NCI-H2107 treated with DMSO at 0.1 percent for 48 hours (cell line): ENCODE measurements around the gene DICER1.
"Not testable (repeated sequence)": the region's sequence is repeated elsewhere in the genome, so short reads cannot be mapped to it uniquely, and the experiment has no call there.

Source experiments
- DNase-seq: peaks from one replicate; lab custom pipeline; 2025; ENCODE audit not compliant: unreplicated experiment; lab: John Stamatoyannopoulos, UW

DICER1 gene

DNA sequence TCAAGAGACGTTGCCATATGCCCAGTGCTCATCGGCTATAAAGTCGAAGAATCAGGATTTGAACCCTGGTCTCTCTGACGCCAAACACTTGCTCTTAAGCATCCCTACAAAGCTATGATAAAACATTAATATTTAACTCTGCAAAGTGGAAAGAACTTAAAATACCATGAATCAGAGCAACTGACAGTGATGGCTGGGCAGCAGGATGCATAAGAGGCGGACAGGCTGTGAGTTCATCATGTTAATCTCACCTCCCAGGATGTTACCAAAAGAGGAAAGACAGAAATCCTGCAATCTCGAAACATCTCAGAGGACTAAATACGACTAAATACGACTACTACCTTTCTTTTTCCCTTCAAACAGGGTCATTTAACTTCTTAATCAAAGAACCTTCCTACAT lies 5.8 kb downstream of the DICER1 start:
- DNase-seq: no peak

- DNase-seq: peak; percentile 55
Measured at GRCh38 chr14:95150910-95151309, 6.4 kb downstream of the DICER1 start.

- no peak for DNase-seq
Measured at GRCh38 chr14:95149441-95149840, 7.9 kb downstream of the DICER1 start.

- no peak for DNase-seq
Measured at GRCh38 chr14:95147597-95147996, 9.7 kb downstream of the DICER1 start.

- no peak for DNase-seq
Measured at GRCh38 chr14:95146079-95146771, 11.1 kb downstream of the DICER1 start.

DNA sequence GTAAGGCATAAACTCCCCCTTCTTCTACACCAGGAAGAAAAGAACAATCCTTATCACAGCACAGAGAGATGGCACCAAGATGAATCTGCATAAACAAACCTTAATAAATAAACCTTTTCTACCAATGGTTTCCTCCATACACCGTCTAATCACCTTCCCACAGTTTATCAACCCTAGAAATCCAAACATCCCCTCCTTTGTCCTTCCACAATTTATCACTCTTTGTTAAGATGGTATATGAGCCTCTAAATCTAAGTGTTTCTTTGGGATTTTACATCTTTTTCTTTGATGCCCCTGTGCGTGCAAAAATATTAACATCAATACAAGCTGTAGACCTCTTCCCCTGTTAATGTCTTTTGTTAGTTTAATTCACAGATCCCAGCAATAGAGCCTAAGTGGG lies 12.5 kb downstream of the DICER1 start:
- no peak for DNase-seq

DNA sequence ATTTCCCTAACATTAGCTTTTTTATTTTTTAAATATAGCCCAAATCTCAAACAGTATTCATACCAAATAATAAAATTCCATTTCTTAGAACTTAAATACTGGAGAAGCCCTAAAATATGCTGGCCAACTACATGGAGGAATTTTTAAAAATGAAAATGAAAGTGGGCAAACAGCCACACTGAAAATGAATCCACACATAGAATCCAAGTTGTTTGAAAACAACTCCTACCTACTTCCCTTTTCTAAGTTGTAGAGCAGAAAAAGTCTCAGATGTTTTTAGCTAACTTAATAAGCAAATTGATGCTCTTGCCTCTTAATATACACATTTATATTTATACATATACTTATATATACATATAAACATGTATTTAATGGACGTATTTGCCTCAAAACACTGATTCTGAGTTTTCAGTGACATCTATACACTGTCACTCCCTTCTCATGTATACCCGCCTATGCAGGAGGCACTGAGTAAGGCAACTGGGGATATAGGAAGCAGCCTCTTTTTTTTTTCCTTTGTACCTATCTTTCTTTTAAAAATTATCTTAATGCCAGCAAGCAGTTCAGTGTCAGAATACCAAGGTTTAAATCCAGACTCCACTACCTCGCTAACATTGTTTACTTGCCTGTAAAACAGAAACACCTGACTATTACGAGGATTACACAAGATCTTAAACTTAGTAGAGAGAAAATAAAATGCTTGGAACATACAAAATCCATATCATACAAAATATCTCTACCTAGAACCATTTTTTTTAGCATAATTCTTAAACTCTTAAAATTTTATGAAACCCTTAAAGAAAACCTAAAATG lies 13.3 kb downstream of the DICER1 start:
- no peak for DNase-seq

- no peak for DNase-seq
Measured at GRCh38 chr14:95142208-95142607, 15.1 kb downstream of the DICER1 start.

- no peak for DNase-seq
Measured at GRCh38 chr14:95141684-95142083, 15.6 kb downstream of the DICER1 start.

DNA sequence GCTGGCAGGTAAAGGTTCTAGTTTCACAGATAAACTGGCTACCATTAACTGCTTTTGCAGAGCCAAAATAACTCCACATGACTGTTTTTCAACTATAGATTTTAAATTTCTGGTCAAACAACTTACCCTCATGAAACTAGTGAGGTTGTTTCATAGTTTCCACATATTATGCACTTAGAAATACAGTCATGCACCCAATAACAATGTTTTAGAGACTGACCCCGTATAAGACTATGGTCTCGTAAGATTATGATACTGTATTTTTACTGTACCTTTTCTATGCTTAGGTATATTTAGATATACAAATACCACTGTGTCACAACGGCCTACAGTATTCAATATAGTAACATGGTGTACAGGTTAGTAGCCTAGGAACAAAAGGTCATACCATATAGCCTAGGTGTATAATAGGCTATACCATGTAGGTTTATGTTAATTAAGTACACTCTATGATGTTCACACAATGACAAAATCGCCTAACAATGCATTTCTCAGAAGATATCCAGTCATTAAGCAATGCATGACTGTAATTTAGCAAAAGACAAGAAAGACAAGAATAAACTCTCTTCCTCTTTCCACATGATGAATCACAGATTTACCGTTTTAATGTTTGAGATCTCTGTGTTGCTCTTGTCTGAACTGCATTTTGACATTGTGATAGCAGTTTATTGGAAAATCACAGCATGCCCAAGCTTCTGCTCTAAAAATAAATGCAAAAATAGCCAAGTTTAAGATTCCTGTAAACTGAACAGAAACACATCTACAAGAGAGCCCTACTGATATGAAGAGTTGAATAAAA lies 17.1 kb downstream of the DICER1 start:
- DNase-seq: no peak

DNA sequence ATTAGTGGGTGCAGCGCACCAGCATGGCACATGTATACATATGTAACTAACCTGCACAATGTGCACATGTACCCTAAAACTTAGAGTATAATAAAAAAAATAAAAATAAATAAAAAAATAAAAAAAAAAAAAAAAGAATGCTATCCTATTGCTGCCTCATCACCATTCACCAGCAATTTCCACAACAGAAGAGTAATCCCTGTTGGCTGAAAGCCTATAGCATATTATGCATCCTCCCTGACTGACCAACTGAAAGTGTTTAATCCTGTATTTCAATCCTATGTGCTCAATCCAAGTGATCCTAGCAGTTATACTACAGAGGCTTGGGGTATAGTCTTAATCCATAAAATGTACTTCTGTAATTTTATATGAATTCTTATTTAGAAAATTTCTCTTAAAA lies 18.5 kb downstream of the DICER1 start:
- no peak for DNase-seq

GRCh38 chr14:95138455-95138854 lies 18.9 kb downstream of the DICER1 start:
- not testable (repeated sequence) for DNase-seq

DNA sequence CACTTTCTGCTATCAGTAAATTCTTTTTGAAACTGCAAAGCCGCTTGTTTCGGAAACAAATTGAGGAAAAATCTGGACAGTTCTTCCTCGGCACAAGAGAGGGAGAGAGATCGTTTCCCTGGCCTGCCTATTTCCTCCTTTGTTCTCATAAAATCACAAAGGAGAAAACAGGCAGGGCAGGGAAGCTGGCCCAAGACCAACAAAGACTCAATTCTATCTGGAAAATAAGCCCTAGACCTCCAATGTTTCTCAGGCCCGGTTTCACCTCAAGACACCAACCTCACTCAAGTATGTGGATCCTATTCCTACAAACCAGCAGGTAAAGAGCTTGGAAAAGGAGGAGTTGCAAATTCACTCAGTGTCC lies 19.5 kb downstream of the DICER1 start:
- no peak for DNase-seq

DNA sequence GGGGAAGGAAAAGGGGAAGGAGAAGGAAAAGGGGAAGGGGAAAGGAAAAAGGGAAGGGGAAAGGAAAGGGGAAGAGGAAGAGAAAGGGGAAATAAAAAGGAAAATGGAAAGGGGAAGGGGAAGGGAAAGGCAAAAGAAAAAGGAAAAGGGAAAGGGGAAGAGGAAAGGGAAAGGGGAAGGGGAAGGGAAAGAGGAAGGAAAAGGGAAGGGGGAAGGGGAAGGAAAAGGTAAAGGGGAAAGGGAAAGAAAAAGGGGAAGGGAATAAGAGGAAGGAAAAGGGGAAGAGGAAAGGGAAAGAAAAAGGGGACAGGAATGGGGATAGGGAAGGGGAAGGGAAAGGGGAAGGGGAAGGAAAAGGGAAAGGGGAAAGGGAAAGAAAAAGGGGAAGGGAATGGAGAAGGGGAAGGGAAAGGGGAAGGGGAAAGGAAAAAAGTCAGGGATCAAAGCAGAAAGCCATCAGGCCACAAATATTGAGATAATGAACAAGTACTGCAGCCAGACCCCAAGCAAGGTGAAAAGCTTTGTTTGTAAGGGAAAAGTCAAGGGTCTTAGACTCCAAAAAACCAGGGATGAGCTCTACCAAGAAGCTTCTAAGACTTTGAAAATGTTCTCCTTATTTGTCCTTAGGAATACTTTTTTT lies 20.0 kb downstream of the DICER1 start:
- DNase-seq: no peak

DNA sequence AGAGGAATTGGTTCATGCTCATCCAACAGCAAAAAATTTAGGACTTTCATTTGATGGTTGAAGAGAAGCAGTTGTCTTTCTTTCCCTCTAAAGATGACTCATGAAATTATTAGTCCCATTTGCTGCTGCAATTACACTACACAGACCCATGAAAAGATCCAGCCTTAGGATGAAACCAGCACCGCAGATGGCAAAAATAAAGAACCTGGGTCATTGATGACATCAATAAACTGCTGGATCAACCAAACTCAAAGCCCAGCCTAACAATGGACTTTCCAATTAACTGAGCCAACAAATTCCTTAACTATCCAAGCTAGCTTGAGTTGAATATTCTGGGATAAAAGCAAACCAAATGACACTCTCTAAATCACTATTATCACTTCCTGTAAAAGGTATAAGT lies 20.7 kb downstream of the DICER1 start:
- no peak for DNase-seq

DNA sequence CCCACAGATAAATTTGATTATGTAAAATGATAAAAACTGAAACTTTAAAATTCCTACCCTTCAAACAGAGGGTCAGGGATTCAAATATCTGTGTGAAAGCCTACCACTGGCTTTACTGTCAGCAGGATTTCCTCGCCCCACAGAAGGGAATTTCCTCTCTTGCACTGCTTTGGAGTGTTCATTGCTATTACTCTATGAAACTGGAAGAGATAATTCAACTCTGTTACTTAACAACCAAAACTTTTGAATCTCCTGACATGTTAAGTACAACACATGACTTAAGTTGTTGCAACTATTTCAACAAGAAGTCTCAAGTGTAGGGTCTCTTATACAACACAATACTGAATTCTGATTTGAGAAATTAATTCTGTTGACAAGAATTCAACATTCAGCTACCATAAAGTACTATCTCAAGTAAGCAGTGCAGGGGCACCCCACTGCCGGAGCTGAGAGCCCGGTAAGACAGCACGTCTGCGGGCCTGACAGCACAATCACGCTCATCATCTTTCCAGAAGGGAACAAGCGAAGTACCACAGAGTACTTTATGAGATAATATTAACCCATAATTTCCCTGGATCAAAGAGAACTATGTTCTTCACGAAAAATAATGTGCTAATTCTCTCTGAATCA lies 22.9 kb downstream of the DICER1 start:
- no peak for DNase-seq

GRCh38 chr14:95133282-95133681 lies 24.0 kb downstream of the DICER1 start:
- no peak for DNase-seq

DNA sequence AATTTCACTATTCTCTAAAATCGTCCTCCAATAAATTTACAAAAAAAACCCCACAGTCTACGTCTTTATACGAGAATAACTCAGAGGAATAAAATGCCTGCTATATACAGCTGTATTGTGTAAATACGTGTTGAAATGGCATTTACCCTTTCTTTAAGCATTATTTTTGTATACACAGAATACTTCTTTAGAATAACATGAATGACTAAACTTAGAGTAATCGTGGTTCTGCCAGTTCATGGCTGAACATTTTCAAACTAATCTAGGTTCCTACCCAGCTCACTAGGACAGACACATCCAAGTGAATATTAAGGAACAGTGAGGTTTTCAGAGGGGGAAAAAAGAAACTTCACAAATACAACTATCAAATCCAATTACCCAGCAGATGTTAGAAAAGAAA lies 24.6 kb downstream of the DICER1 start:
- DNase-seq: no peak

GRCh38 chr14:95130549-95130948 lies 26.8 kb downstream of the DICER1 start:
- no peak for DNase-seq

DNA sequence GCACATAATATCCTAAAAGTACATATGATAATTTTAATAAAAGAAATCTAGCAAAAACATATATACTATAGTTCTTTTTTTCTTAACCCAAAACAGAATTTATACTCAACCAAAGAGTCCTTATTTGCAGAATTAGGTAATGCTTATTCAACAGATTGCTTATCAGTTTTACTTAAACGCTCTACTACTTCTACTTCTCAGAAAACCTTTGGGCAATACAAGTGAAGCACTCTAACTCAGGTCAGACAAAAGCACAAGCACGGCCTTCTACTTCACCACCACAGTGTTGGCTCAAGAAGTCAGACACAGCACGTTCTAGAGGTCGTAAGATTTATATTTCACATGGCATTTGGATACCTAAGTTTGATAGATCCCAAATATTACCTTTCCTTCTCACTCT lies 29.2 kb downstream of the DICER1 start:
- DNase-seq: no peak

GRCh38 chr14:95127531-95127911 lies 29.8 kb downstream of the DICER1 start:
- DNase-seq: no peak
